Smooth muscle cell (in vitro differentiated cells): Measurements from ENCODE around the gene SLC51B. TPM values are rescaled to one million over a fixed set of nuclear protein-coding genes. Genes with fewer than 3 reads are reported as not detected.

Source experiments
- DNase-seq: peaks from one replicate; lab custom pipeline; 2025; ENCODE audit not compliant: unreplicated experiment; lab: John Stamatoyannopoulos, UW
- H2AFZ ChIP-seq: fragments of 200-600 bp; sonication (generic); 2 replicates; pipeline ENCODE4 v1.6.0; 2016; ENCODE audit warnings: antibody characterized with exemption, low read depth, mild to moderate bottlenecking
- H3F3A ChIP-seq: fragments of 200-600 bp; sonication (generic); 2 replicates; pipeline ENCODE4 v1.6.0; 2017; ENCODE audit warnings: antibody characterized with exemption, low read depth
- H3K27ac ChIP-seq: fragments of 200-600 bp; sonication (generic); 2 replicates; pipeline ENCODE4 v1.5.1; 2016; ENCODE audit warnings: low read depth, mild to moderate bottlenecking
- H3K27me3 ChIP-seq: fragments of 200-600 bp; sonication (generic); 2 replicates; pipeline ENCODE4 v1.6.1; 2016; ENCODE audit warnings: low read depth, mild to moderate bottlenecking
- H3K36me3 ChIP-seq: fragments of 200-600 bp; sonication (generic); 2 replicates; pipeline ENCODE4 v1.5.1; 2016; ENCODE audit warnings: low read depth
- H3K4me1 ChIP-seq: fragments of 200-600 bp; sonication (generic); 2 replicates; pipeline ENCODE4 v1.5.1; 2016; ENCODE audit warnings: low read depth
- H3K4me2 ChIP-seq: fragments of 200-600 bp; sonication (generic); 2 replicates; pipeline ENCODE4 v1.6.0; 2016; ENCODE audit warnings: mild to moderate bottlenecking
- H3K4me3 ChIP-seq: fragments of 200-600 bp; sonication (generic); 2 replicates; pipeline ENCODE4 v1.5.1; 2016; ENCODE audit warnings: mild to moderate bottlenecking
- H3K79me2 ChIP-seq: fragments of 200-600 bp; sonication (generic); 2 replicates; pipeline ENCODE4 v1.6.0; 2016; ENCODE audit warnings: low read depth, mild to moderate bottlenecking
- H3K9ac ChIP-seq: fragments of 200-600 bp; sonication (generic); 2 replicates; pipeline ENCODE4 v1.6.0; 2016; ENCODE audit warnings: low read depth
- H3K9me3 ChIP-seq: fragments of 200-600 bp; sonication (generic); replicated peaks from 2 replicates; pipeline ENCODE4 v1.5.1; 2016; ENCODE audit warnings: low read depth
- H4K20me1 ChIP-seq: fragments of 200-600 bp; sonication (generic); 2 replicates; pipeline ENCODE4 v1.6.0; 2016; ENCODE audit warnings: low read depth
- CTCF ChIP-seq: fragments of 200-600 bp; sonication (generic); IDR thresholded peaks from 2 replicates; pipeline ENCODE4 v1.5.1; 2017; ENCODE audit warnings: borderline replicate concordance, mild to moderate bottlenecking, antibody characterized with exemption; ENCODE audit not compliant: insufficient read depth, poor library complexity, severe bottlenecking
- WGBS: methylation state at CpG from one replicate; pipeline ENCODE4 v1.1.7; 2016; ENCODE audit warnings: low lambda C conversion rate; 5-methylcytosine and 5-hydroxymethylcytosine counted together
- polyA plus RNA-seq: library from polyadenylated mRNA; unstranded; fragments of >200 nt; fragmentation: Nextera tagmentation; extraction: Ambion mirVana; gene quantifications from 2 replicates; pipeline ENCODE4 v1.2.1, GENCODE V29; 2016
- total RNA-seq: library from RNA; depleted of rRNA; stranded (reverse); fragments of >200 nt; gene quantifications from 2 replicates; pipeline ENCODE4 v1.2.3, GENCODE V29; 2014

SLC51B gene
- total and polyA plus RNA-seq, 2 experiments from 2014 or later, result not detected

- Histone ChIP-seq H3K4me1 (peaks cover 7% of the 10 kb centered on the region), H3K79me2 (peaks cover 10% of the 10 kb centered on the region), H3K9me3 (no peaks in the 10 kb centered on the region), H2AFZ (peak overlapping the region; percentile 72), H3K27me3 (no peaks in the 10 kb centered on the region), H3K4me2 (peak overlapping the region; percentile 57), H4K20me1 (no peaks in the 10 kb centered on the region), H3K27ac (no peak overlapping the region), H3K36me3 (no peaks in the 10 kb centered on the region), H3K9ac (no peak overlapping the region), H3K4me3 (no peak overlapping the region), H3F3A (no peaks in the 10 kb centered on the region)
- no peak for DNase-seq
- peak; percentile 61 for TF ChIP-seq CTCF
- 29% methylated on average over 13 of the region's 13 CpGs for WGBS
These were observed 12.2 kb upstream of the SLC51B start for GRCh38 chr15:65032801-65033537.

DNA sequence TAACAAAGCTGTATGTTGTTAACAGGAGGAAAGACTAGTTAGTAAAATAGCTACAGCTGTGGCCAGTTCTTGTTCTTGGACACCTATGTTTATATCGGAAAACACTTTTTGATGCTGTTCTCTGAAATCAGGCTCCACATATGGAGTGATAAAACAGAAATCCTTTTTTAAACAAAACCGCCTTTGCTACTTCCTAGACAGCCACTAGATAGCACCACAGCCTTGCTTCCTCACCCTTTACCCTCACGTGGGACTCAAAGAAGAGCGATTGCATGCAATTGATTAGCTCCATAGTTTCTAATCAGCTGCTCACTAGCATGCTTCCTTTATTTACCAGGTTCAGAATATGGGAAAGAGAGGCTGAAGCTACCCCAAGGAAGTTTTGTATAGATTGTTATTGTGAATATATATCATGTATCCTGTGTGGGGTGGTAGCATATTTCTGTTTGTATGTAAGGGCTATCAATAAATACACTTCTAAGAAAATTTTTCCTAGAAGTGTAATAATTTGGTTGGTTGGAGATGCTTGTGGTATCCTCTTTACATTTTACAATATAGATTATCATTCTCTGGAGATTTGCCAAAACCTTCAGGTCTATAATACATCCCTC, 11.4 kb upstream of the SLC51B start:
- Histone ChIP-seq H3K36me3 (no peaks in the 10 kb centered on the region), H3K79me2 (peaks cover 2% of the 10 kb centered on the region), H4K20me1 (no peaks in the 10 kb centered on the region), H3K9ac (no peak overlapping the region), H3K9me3 (no peaks in the 10 kb centered on the region), H3K4me2 (no peak overlapping the region), H2AFZ (peak overlapping the region; percentile 72), H3K27me3 (no peaks in the 10 kb centered on the region), H3K4me1 (no peaks in the 10 kb centered on the region), H3K4me3 (no peak overlapping the region), H3F3A (no peaks in the 10 kb centered on the region), H3K27ac (no peak overlapping the region)
- no peak for DNase-seq
- TF ChIP-seq CTCF, result peak; percentile 38
- WGBS, result 31% methylated on average over 4 of the region's 4 CpGs

DNA sequence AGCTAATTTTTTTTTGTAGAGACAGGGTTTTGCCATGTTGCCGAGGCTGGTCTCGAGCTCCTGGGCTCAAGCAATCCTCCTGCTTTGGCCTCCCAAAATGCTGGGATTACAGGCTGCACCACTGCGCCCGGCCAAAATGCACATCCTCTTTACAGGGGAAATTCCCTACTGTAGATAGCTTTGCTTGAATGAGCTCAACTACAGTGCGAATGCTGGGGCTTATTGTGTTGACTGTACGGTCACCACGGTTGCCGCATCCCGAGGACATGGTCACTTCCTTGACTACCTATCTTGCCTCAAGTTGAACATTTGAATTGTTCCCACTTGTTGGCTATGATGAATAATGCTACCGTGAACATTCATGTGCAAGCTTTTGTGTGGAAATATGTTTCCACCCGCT, 10.5 kb upstream of the SLC51B start:
- Histone ChIP-seq H3K4me3 (no peak overlapping the region), H3K27ac (no peak overlapping the region), H3F3A (no peaks in the 10 kb centered on the region), H3K79me2 (no peaks in the 10 kb centered on the region), H3K27me3 (no peaks in the 10 kb centered on the region), H3K4me1 (no peaks in the 10 kb centered on the region), H3K9me3 (no peaks in the 10 kb centered on the region), H2AFZ (no peak overlapping the region), H3K36me3 (no peaks in the 10 kb centered on the region), H3K9ac (no peak overlapping the region), H4K20me1 (no peaks in the 10 kb centered on the region), H3K4me2 (no peak overlapping the region)
- DNase-seq, result no peak
- TF ChIP-seq CTCF, result no peak
- 99% methylated on average over 11 of the region's 11 CpGs for WGBS
